Measurements from ENCODE around the gene VKORC1L1.
"Not testable (repeated sequence)": the region's sequence is repeated elsewhere in the genome, so short reads cannot be mapped to it uniquely, and the experiment has no call there.

VKORC1L1 gene

GRCh38 chr7:65980478-65981250, 107.8 kb downstream of the VKORC1L1 start:
- no peak for DNase-seq (ENCODE audit: low read depth, low spot score)
- in situ Hi-C loops (cut with HindIII; ENCODE audit: low sequenced_read_pairs) = no loop called here
- no peak for TF ChIP-seq CTCF (IDR thresholded peaks at IDR 0.05; ENCODE audit: low read depth, low read length)
- peak overlapping the region; percentile 73 for H3K4me3 ChIP-seq (ENCODE audit: low read depth, low read length)

GRCh38 chr7:65981965-65982792, 109.3 kb downstream of the VKORC1L1 start, which contains the start of gene GUSB:
TSS of gene GUSB (minus strand) at chr7:65982213. CDS start at chr7:65982183, 30 bp downstream.
- peak within 1 kb of the TSS; percentile 73 for H3K4me3 ChIP-seq (ENCODE audit: low read depth, low read length)
- peak; percentile 87 for DNase-seq (ENCODE audit: low read depth, low spot score)
- no peak for TF ChIP-seq CTCF (IDR thresholded peaks at IDR 0.05; ENCODE audit: low read depth, low read length)
- in situ Hi-C loops (cut with HindIII; ENCODE audit: low sequenced_read_pairs) = no loop called here

- in situ Hi-C loops (cut with HindIII; ENCODE audit: low sequenced_read_pairs) = no loop called here
- no peak for DNase-seq (ENCODE audit: low read depth, low spot score)
- TF ChIP-seq CTCF (IDR thresholded peaks at IDR 0.05; ENCODE audit: low read depth, low read length) = no peak
- H3K4me3 ChIP-seq (ENCODE audit: low read depth, low read length) = no peak overlapping the region
These were observed 111.2 kb downstream of the VKORC1L1 start for GRCh38 chr7:65983965-65984658.

- TF ChIP-seq CTCF (IDR thresholded peaks at IDR 0.05; ENCODE audit: low read depth, low read length) = no peak
- no peak overlapping the region for H3K4me3 ChIP-seq (ENCODE audit: low read depth, low read length)
- DNase-seq (ENCODE audit: low read depth, low spot score) = no peak
- in situ Hi-C loops (cut with HindIII; ENCODE audit: low sequenced_read_pairs) = no loop called here
These were observed 115.2 kb downstream of the VKORC1L1 start for GRCh38 chr7:65988084-65988483.

GRCh38 chr7:65988503-65988902, 115.6 kb downstream of the VKORC1L1 start:
- in situ Hi-C loops (cut with HindIII; ENCODE audit: low sequenced_read_pairs); DNase-seq (ENCODE audit: low read depth, low spot score); H3K4me3 ChIP-seq (ENCODE audit: low read depth, low read length): not testable (repeated sequence)

- in situ Hi-C loops (cut with HindIII; ENCODE audit: low sequenced_read_pairs) = no loop called here
- no peak for DNase-seq (ENCODE audit: low read depth, low spot score)
- no peak overlapping the region for H3K4me3 ChIP-seq (ENCODE audit: low read depth, low read length)
- TF ChIP-seq CTCF (IDR thresholded peaks at IDR 0.05; ENCODE audit: low read depth, low read length) = no peak
These were observed 116.8 kb downstream of the VKORC1L1 start for GRCh38 chr7:65989694-65990080.

- DNase-seq (ENCODE audit: low read depth, low spot score); H3K4me3 ChIP-seq (ENCODE audit: low read depth, low read length); in situ Hi-C loops (cut with HindIII; ENCODE audit: low sequenced_read_pairs): not testable (repeated sequence)
These were observed 119.0 kb downstream of the VKORC1L1 start for GRCh38 chr7:65991829-65992228.
